ENCODE data around the gene DCST2.

DCST2 gene

GRCh38 chr1:155011004-155011416 lies 22.6 kb downstream of the DCST2 start:
- Histone ChIP-seq H3F3A (ENCODE audit: low read depth) (no peaks in the 10 kb centered on the region), H2AFZ (ENCODE audit: low read length) (no peak overlapping the region), H3K9me2 (replicated peaks; ENCODE audit: low read depth, low read length) (no peaks in the 10 kb centered on the region), H3K9ac (ENCODE audit: low read depth, low read length, poor library complexity, severe bottlenecking) (no peak overlapping the region), H3K9me3 (ENCODE audit: insufficient read depth, low read depth, low read length) (no peaks in the 10 kb centered on the region), H3K36me3 (ENCODE audit: insufficient read depth, low read length) (no peaks in the 10 kb centered on the region), H3K27me3 (ENCODE audit: insufficient read depth, low read length, poor library complexity, severe bottlenecking) (no peaks in the 10 kb centered on the region), H3K4me3 (ENCODE audit: low read length, poor library complexity, severe bottlenecking) (no peak overlapping the region), H4K20me1 (ENCODE audit: insufficient read depth, low read length, poor library complexity, severe bottlenecking) (no peaks in the 10 kb centered on the region), H3K4me2 (ENCODE audit: low read depth, low read length, poor library complexity, severe bottlenecking) (no peak overlapping the region), H3K4me1 (ENCODE audit: insufficient read depth, low read length, poor library complexity, severe bottlenecking) (peaks cover 54% of the 10 kb centered on the region), H3K79me2 (ENCODE audit: insufficient read depth, low read length) (no peaks in the 10 kb centered on the region)
- no peak for TF ChIP-seq CTCF (conservative IDR thresholded peaks at IDR 0.05; ENCODE audit: low read length)
- no peak for TF ChIP-seq EZH2phosphoT487 (IDR thresholded peaks at IDR 0.05; ENCODE audit: borderline replicate concordance)

- no peaks in the 10 kb centered on the region for H3K36me3 ChIP-seq (ENCODE audit: insufficient read depth, low read length)
- TF ChIP-seq EZH2phosphoT487 (IDR thresholded peaks at IDR 0.05; ENCODE audit: borderline replicate concordance) = no peak
- TF ChIP-seq CTCF (conservative IDR thresholded peaks at IDR 0.05; ENCODE audit: low read length) = no peak
- H3K4me2 ChIP-seq (ENCODE audit: low read depth, low read length, poor library complexity, severe bottlenecking) = peak overlapping the region; percentile 43
- H3K9ac ChIP-seq (ENCODE audit: low read depth, low read length, poor library complexity, severe bottlenecking) = no peak overlapping the region
- H4K20me1 ChIP-seq (ENCODE audit: insufficient read depth, low read length, poor library complexity, severe bottlenecking) = no peaks in the 10 kb centered on the region
- H3K4me1 ChIP-seq (ENCODE audit: insufficient read depth, low read length, poor library complexity, severe bottlenecking) = peaks cover 61% of the 10 kb centered on the region
- H3K9me3 ChIP-seq (ENCODE audit: insufficient read depth, low read depth, low read length) = no peaks in the 10 kb centered on the region
- H3K9me2 ChIP-seq (replicated peaks; ENCODE audit: low read depth, low read length) = no peaks in the 10 kb centered on the region
- H3K27me3 ChIP-seq (ENCODE audit: insufficient read depth, low read length, poor library complexity, severe bottlenecking) = no peaks in the 10 kb centered on the region
- H3F3A ChIP-seq (ENCODE audit: low read depth) = no peaks in the 10 kb centered on the region
- H3K4me3 ChIP-seq (ENCODE audit: low read length, poor library complexity, severe bottlenecking) = no peak overlapping the region
- H2AFZ ChIP-seq (ENCODE audit: low read length) = no peak overlapping the region
- no peaks in the 10 kb centered on the region for H3K79me2 ChIP-seq (ENCODE audit: insufficient read depth, low read length)
Observed at GRCh38 chr1:155010211-155010918, 23.2 kb downstream of the DCST2 start.

GRCh38 chr1:155009742-155010141 lies 23.8 kb downstream of the DCST2 start:
- no peak for TF ChIP-seq CTCF (conservative IDR thresholded peaks at IDR 0.05; ENCODE audit: low read length)
- no peak for TF ChIP-seq EZH2phosphoT487 (IDR thresholded peaks at IDR 0.05; ENCODE audit: borderline replicate concordance)
- Histone ChIP-seq H4K20me1 (ENCODE audit: insufficient read depth, low read length, poor library complexity, severe bottlenecking) (no peaks in the 10 kb centered on the region), H3K27me3 (ENCODE audit: insufficient read depth, low read length, poor library complexity, severe bottlenecking) (no peaks in the 10 kb centered on the region), H3K9me3 (ENCODE audit: insufficient read depth, low read depth, low read length) (no peaks in the 10 kb centered on the region), H3K4me3 (ENCODE audit: low read length, poor library complexity, severe bottlenecking) (no peak overlapping the region), H3K9me2 (replicated peaks; ENCODE audit: low read depth, low read length) (no peaks in the 10 kb centered on the region), H3K9ac (ENCODE audit: low read depth, low read length, poor library complexity, severe bottlenecking) (no peak overlapping the region), H3K4me2 (ENCODE audit: low read depth, low read length, poor library complexity, severe bottlenecking) (peak overlapping the region; percentile 43), H3K36me3 (ENCODE audit: insufficient read depth, low read length) (no peaks in the 10 kb centered on the region), H3F3A (ENCODE audit: low read depth) (no peaks in the 10 kb centered on the region), H2AFZ (ENCODE audit: low read length) (no peak overlapping the region), H3K79me2 (ENCODE audit: insufficient read depth, low read length) (no peaks in the 10 kb centered on the region), H3K4me1 (ENCODE audit: insufficient read depth, low read length, poor library complexity, severe bottlenecking) (peaks cover 67% of the 10 kb centered on the region)
